Common myeloid progenitor, CD34-positive (primary cell): ENCODE data around the gene FHIT.

Experiments used
- CTCF ChIA-PET: fragments of 350-600 bp; sonication (Branson Sonifier 250); formaldehyde crosslinking; loops from one replicate; lab custom pipeline; 2021; ENCODE audit warnings: antibody characterized with exemption; lab: Charles Lee
- POLR2A ChIA-PET: fragments of 350-600 bp; sonication (Branson Sonifier 250); formaldehyde crosslinking; loops from one replicate; lab custom pipeline; 2021; ENCODE audit warnings: antibody characterized with exemption; lab: Charles Lee
- DNase-seq, 3 donors: peaks; one replicate each; pipeline versions ENCODE4 v3.0.0 to v3.0.0-alpha.2; 2013
- H3K27ac ChIP-seq, 2 experiments: 1 replicate in 1 of 2; 2 replicates in 1 of 2; pipeline ENCODE4 v1.7.0; 2013; ENCODE audit warnings: inconsistent platforms in 2 of 2, low read length in 2 of 2, mild to moderate bottlenecking in 2 of 2, low read depth in 1 of 2, moderate library complexity in 1 of 2; ENCODE audit not compliant: severe bottlenecking in 2 of 2, insufficient read depth in 1 of 2, poor library complexity in 1 of 2
- H3K27me3 ChIP-seq, 5 experiments: replicated peaks in 2 of 5; 1 replicate in 3 of 5; 2 replicates in 2 of 5; pipeline versions ENCODE4 v1.6.1 to v1.7.0; 2013; ENCODE audit warnings: low read length in 4 of 5, mild to moderate bottlenecking in 2 of 5, moderate library complexity in 2 of 5, inconsistent platforms in 1 of 5; ENCODE audit not compliant: insufficient read depth in 5 of 5, control insufficient read depth in 4 of 5
- H3K36me3 ChIP-seq, 4 experiments: 1 replicate in 2 of 4; 2 replicates in 2 of 4; pipeline versions ENCODE4 v1.6.1 to v1.7.0; 2013; ENCODE audit warnings: low read length in 3 of 4, control low read depth in 1 of 4, mild to moderate bottlenecking in 1 of 4; ENCODE audit not compliant: control insufficient read depth in 4 of 4, insufficient read depth in 4 of 4
- H3K4me1 ChIP-seq, 4 experiments: 1 replicate in 3 of 4; 2 replicates in 1 of 4; pipeline versions ENCODE4 v1.6.1 to v1.7.1; 2013; ENCODE audit warnings: low read length in 3 of 4, mild to moderate bottlenecking in 3 of 4, control low read depth in 1 of 4, inconsistent platforms in 1 of 4, moderate library complexity in 1 of 4; ENCODE audit not compliant: control insufficient read depth in 4 of 4, insufficient read depth in 4 of 4; ENCODE audit errors: control extremely low read depth in 1 of 4
- H3K4me3 ChIP-seq, 7 experiments: 1 replicate in 4 of 7; 2 replicates in 3 of 7; pipeline versions ENCODE4 v1.5.1 to v1.7.0; 2013; ENCODE audit warnings: mild to moderate bottlenecking in 7 of 7, low read length in 6 of 7, moderate library complexity in 6 of 7, inconsistent platforms in 2 of 7, low read depth in 2 of 7, control low read depth in 1 of 7; ENCODE audit not compliant: insufficient read depth in 4 of 7, control insufficient read depth in 1 of 7; ENCODE audit errors: extremely low read depth in 1 of 7
- H3K9me3 ChIP-seq, 5 experiments: 1 replicate in 4 of 5; 2 replicates in 1 of 5; pipeline versions ENCODE4 v1.6.1 to v1.7.1; 2013; ENCODE audit warnings: low read length in 4 of 5, mild to moderate bottlenecking in 2 of 5, inconsistent platforms in 1 of 5, low read depth in 1 of 5, moderate library complexity in 1 of 5; ENCODE audit not compliant: control insufficient read depth in 4 of 5, insufficient read depth in 2 of 5; ENCODE audit errors: control extremely low read depth in 1 of 5
- WGBS: methylation state at CpG from one replicate; pipeline ENCODE4 v1.1.5; 2013; ENCODE audit not compliant: insufficient coverage; 5-methylcytosine and 5-hydroxymethylcytosine counted together

FHIT gene

DNA sequence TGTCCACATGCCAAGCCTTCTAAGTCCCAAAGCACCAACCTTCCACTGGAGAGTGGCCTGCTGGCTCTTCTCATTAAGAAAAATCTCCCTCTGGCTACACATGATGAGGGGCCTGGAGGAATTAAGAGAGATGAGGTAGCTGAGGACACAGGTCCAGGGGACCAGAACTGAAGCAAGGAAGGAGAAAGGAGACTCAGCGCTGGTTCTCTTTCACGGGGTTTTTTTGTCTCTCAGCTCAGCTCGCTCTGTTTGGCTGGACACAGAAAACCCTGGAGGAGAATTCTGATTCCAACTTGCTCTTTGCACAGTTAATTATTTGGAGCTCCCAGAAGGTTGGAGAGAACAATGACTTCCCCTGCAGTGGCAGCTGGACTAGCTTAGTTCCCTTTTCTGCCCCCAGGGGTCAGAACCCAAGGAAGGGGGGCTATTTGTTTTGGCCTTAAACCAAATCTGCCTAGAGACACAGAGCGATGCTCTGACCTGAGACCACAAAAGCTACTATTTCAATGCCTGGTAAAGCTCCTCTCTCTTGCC, 507.6 kb downstream of the FHIT start:
- Histone ChIP-seq H3K9me3 (no peaks in the 10 kb centered on the region), H3K4me3 (peak overlapping the region in 2 of 7 experiments; percentile 23 to 48), H3K36me3 (no peaks in the 10 kb centered on the region), H3K27me3 (no peaks in the 10 kb centered on the region), H3K27ac (no peak overlapping the region), H3K4me1 (peaks cover 8 to 21% (median 12%) of the 10 kb centered on the region in 4 experiments)
- 0% methylated on average over 3 of the region's 4 CpGs for WGBS
- CTCF ChIA-PET: interaction anchor here (0.7 to 1.5 kb wide), 7 partner anchors 10 to 787 kb away, joined by 3 to 5 read pairs (median 3); no protein-coding TSS in a partner anchor
- POLR2A ChIA-PET: no interaction called here
- peak; percentile 45 to 77 (median 72) for DNase-seq

DNA sequence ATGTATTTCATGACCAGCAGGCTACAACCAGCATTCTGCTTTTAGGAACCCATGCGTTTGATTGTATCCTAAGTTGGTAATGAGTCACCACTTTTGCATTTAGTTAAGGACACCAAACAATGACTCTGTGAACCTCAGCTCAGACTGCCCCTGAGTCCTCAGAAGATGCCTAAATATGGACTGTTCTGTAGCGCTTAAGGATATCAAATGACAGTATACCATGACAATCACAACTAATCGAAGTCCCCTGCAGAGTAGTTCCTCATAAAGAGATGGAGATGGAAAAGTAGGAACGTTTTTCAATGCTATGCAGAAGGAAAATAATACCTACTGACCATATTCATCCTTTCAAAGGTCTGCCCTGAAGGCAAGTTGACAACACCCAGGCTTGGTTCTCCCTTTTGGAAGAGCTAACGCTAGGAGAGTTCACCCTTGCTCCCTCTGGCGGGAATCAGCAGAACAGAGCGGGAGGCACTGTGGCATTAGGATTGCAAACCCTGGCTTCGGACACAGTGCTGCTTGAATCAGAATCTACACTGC, 508.6 kb downstream of the FHIT start:
- peak in 1 of 3 donors; percentile 12 for DNase-seq
- H3K27me3 ChIP-seq: no peaks in the 10 kb centered on the region
- ChIA-PET CTCF (interaction anchor here (0.9 to 1.4 kb wide), 2 partner anchors 15 to 19 kb away, joined by 3 read pairs; no protein-coding TSS in a partner anchor), POLR2A (no interaction called here)
- H3K4me1 ChIP-seq: peaks cover 8 to 21% (median 12%) of the 10 kb centered on the region in 4 experiments
- 91% methylated on average over 6 of the region's 8 CpGs for WGBS
- no peak overlapping the region for H3K27ac ChIP-seq
- no peaks in the 10 kb centered on the region for H3K36me3 ChIP-seq
- H3K4me3 ChIP-seq: no peak overlapping the region
- H3K9me3 ChIP-seq: no peaks in the 10 kb centered on the region

DNA sequence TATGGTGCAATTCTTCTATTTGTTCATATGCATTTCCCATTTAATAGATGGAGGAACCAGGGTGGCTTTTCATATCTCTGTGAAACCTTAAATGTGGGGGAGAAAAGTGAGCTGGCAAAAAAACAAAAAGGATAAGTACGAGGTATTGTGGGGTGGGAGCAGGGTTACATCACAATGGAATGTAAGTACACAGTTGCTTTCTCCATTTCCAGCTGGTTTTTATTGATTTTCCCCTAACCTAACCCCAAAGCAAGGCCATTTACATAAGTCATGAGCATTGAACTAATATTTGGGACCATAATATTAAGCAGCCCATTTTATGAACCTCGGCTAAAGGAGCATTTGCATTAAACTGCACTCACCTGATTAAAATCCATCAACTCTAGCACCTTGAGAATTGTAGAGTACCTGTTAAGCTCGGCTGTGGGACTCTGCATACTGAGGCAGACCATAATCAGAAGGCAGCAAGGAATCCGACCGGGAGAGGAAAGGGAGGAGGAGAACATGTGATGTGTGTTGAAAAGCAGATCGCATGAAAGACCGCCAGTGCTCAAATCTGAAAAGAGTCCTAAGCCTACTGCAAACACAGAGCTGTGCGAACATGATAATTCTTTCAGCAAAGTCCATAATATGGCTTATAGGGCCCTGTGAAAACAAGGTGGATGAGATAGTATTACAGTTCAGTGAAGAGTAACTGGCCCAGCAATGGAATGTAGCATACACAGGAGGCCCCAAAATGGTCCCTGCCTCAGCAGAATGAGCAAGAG, 513.4 kb downstream of the FHIT start:
- Histone ChIP-seq H3K9me3 (no peaks in the 10 kb centered on the region), H3K27me3 (no peaks in the 10 kb centered on the region), H3K4me3 (no peak overlapping the region), H3K36me3 (no peaks in the 10 kb centered on the region), H3K27ac (no peak overlapping the region), H3K4me1 (no peaks in the 10 kb centered on the region)
- ChIA-PET CTCF (no interaction called here), POLR2A (no interaction called here)
- DNase-seq: no peak
- WGBS: 100% methylated on average over 5 of the region's 8 CpGs

DNA sequence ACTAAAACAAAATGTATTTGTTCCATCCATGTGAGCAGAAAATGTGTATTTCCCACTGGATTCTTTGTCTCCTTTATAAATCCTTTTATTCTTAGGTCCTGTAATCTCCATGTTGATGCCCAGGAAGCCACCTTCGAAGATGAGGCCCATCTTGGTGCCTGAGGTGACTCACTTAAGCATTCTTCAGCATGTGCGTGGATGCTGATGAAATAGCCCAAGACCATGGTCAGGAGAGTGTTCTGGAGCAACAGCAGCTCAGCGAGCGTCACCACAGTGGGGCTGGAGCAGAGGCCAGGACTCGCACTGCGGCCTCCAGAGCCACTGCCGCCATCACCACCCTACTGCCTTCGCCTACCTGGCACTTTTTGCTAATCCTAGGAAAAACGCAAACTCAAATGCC, 520.9 kb downstream of the FHIT start:
- no peak overlapping the region for H3K27ac ChIP-seq
- no peak for DNase-seq
- peaks cover 0 to 5% (median 0%) of the 10 kb centered on the region in 5 experiments for H3K9me3 ChIP-seq
- H3K36me3 ChIP-seq: peaks cover 0 to 3% (median 0%) of the 10 kb centered on the region in 4 experiments
- 94% methylated on average over 8 of the region's 9 CpGs for WGBS
- H3K27me3 ChIP-seq: no peaks in the 10 kb centered on the region
- CTCF ChIA-PET: interaction anchor here (0.6 to 0.7 kb wide), 2 partner anchors 14 to 1242 kb away, joined by 3 read pairs; no protein-coding TSS in a partner anchor
- POLR2A ChIA-PET: no interaction called here
- no peaks in the 10 kb centered on the region for H3K4me1 ChIP-seq
- no peak overlapping the region for H3K4me3 ChIP-seq

DNA sequence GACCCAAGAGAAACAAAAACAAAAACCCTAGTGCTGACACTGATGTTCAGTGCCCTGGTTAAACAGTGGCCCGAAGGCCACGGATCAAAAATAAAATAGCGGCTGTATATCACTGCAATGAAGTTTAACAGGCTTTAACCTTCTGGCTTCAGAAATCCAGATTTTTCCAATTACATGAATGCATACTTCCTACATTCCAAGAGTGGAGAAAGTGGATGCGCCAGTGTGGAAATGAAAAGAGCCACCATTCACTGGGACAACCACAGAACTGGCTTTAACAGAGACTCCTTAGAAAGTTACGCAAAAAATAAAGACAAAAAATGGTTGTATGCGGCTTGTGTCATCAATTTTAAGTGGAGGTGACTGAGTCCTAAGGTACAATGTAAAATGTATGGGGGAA, 522.2 kb downstream of the FHIT start:
- Histone ChIP-seq H3K27me3 (no peaks in the 10 kb centered on the region), H3K9me3 (peaks cover 0 to 5% (median 0%) of the 10 kb centered on the region in 5 experiments), H3K4me1 (no peaks in the 10 kb centered on the region), H3K4me3 (no peak overlapping the region), H3K27ac (no peak overlapping the region), H3K36me3 (peaks cover 0 to 3% (median 0%) of the 10 kb centered on the region in 4 experiments)
- DNase-seq: no peak
- 95% methylated on average over 5 of the region's 6 CpGs for WGBS
- ChIA-PET POLR2A (no interaction called here), CTCF (no interaction called here)

DNA sequence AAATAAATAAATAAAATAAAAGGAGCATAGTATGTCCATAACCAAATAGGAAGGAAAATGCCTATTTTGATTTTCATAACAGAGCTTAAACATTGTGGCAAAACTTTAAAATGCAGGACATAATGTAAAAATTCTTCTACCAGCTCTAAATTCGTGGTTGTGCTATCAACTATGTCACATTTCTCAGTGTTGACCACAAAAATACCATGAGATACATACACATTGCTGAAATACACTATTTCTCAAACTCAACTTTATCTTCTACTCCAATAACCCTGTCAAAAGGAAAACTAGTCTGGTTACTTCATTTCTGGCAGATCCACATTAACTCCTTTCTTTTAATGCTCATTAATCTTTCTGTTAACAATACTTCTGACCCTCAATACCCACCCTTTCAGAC, 523.2 kb downstream of the FHIT start:
- peaks cover 0 to 5% (median 0%) of the 10 kb centered on the region in 5 experiments for H3K9me3 ChIP-seq
- H3K27me3 ChIP-seq: no peaks in the 10 kb centered on the region
- POLR2A ChIA-PET: no interaction called here
- DNase-seq: peak in 2 of 3 donors; percentile 32 to 52
- CTCF ChIA-PET: no interaction called here
- no peak overlapping the region for H3K4me3 ChIP-seq
- H3K36me3 ChIP-seq: peaks cover 0 to 3% (median 0%) of the 10 kb centered on the region in 4 experiments
- no peaks in the 10 kb centered on the region for H3K4me1 ChIP-seq
- 15% methylated on average over 1 of the region's 1 CpG for WGBS
- no peak overlapping the region for H3K27ac ChIP-seq

DNA sequence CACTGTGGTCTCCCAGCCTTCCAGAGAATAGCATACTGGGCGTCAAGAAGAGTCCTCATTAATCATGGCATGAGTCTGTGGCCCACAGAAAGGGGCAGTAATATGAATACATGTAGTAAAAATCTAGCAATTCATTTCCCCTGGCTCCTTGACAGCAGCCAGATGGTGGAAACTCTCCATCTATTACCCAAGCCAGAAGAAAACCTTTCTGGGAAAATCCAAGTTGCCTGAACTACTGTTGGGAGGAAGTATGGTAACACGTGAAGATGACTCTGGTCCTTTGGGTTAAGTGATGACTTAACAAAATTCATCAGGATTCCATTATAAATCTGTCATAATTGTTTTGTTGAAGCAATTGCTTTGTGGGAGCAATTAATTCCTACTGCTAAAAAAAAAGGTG, 530.5 kb downstream of the FHIT start:
- peak in 2 of 3 donors; percentile 67 to 71 for DNase-seq
- Histone ChIP-seq H3K27me3 (no peaks in the 10 kb centered on the region), H3K4me1 (peaks cover 0 to 10% (median 4%) of the 10 kb centered on the region in 4 experiments), H3K36me3 (no peaks in the 10 kb centered on the region), H3K4me3 (no peak overlapping the region), H3K9me3 (peaks cover 0 to 2% (median 0%) of the 10 kb centered on the region in 5 experiments), H3K27ac (no peak overlapping the region)
- 0% methylated on average over 1 of the region's 2 CpGs for WGBS
- ChIA-PET POLR2A (no interaction called here), CTCF (interaction anchor here (1.5 kb wide), 1 partner anchor 23 kb away, joined by 3 read pairs; no protein-coding TSS in a partner anchor)
